GM19463 (cell line): ENCODE data around the gene KMT2D.
"Not testable (repeated sequence)": the region's sequence is repeated elsewhere in the genome, so short reads cannot be mapped to it uniquely, and the experiment has no call there.

Source experiments
- ATAC-seq: cut with Tn5 transposase; IDR thresholded peaks from one replicate; pipeline ENCODE4 v1.9.1; 2021; ENCODE audit warnings: mild to moderate bottlenecking, moderate library complexity; ENCODE audit not compliant: unreplicated experiment

Gene KMT2D

GRCh38 chr12:49088150-49088931 lies 27.7 kb upstream of the KMT2D start:
- peak; percentile 87 for ATAC-seq

- ATAC-seq: no peak
These were observed 25.5 kb upstream of the KMT2D start for GRCh38 chr12:49086116-49086515.

GRCh38 chr12:49084438-49084837 lies 23.8 kb upstream of the KMT2D start:
- ATAC-seq: no peak

- no peak for ATAC-seq
These were observed 19.2 kb upstream of the KMT2D start for GRCh38 chr12:49079793-49080192.

GRCh38 chr12:49070971-49071370 lies 10.4 kb upstream of the KMT2D start:
- ATAC-seq: no peak

- peak; percentile 99 for ATAC-seq
These were observed 9.1 kb upstream of the KMT2D start, which contains the start of gene RHEBL1 for GRCh38 chr12:49069507-49070346. Gene RHEBL1, minus strand, starts transcription at chr12:49069979. Its CDS starts 194 bp downstream, at chr12:49069785.

GRCh38 chr12:49068879-49069506 lies 8.4 kb upstream of the KMT2D start:
- ATAC-seq: no peak

- ATAC-seq: no peak
These were observed 5.5 kb upstream of the KMT2D start for GRCh38 chr12:49066120-49066519.

- ATAC-seq: no peak
These were observed 4.2 kb upstream of the KMT2D start for GRCh38 chr12:49064767-49065152.

GRCh38 chr12:49061916-49062315 lies 1.3 kb upstream of the KMT2D start:
- ATAC-seq: not testable (repeated sequence)

- no peak for ATAC-seq
These were observed 610 bp upstream of the KMT2D start for GRCh38 chr12:49061157-49061650.

- ATAC-seq: no peak
These were observed 1.1 kb downstream of the KMT2D start for GRCh38 chr12:49059299-49060171.

- no peak for ATAC-seq
These were observed 1.6 kb downstream of the KMT2D start for GRCh38 chr12:49059045-49059298.

- ATAC-seq: no peak
These were observed 2.1 kb downstream of the KMT2D start for GRCh38 chr12:49058366-49059044.

- ATAC-seq: no peak
These were observed 2.7 kb downstream of the KMT2D start for GRCh38 chr12:49057888-49058287.

GRCh38 chr12:49055978-49056754 lies 4.4 kb downstream of the KMT2D start:
- ATAC-seq: peak; percentile 81

GRCh38 chr12:49055092-49055491 lies 5.5 kb downstream of the KMT2D start:
- ATAC-seq: no peak

GRCh38 chr12:49054524-49054923 lies 6.1 kb downstream of the KMT2D start:
- ATAC-seq: no peak

GRCh38 chr12:49054096-49054495 lies 6.5 kb downstream of the KMT2D start:
- no peak for ATAC-seq
